Measurements from ENCODE around the gene ZFHX3.

ZFHX3 gene, protein sequence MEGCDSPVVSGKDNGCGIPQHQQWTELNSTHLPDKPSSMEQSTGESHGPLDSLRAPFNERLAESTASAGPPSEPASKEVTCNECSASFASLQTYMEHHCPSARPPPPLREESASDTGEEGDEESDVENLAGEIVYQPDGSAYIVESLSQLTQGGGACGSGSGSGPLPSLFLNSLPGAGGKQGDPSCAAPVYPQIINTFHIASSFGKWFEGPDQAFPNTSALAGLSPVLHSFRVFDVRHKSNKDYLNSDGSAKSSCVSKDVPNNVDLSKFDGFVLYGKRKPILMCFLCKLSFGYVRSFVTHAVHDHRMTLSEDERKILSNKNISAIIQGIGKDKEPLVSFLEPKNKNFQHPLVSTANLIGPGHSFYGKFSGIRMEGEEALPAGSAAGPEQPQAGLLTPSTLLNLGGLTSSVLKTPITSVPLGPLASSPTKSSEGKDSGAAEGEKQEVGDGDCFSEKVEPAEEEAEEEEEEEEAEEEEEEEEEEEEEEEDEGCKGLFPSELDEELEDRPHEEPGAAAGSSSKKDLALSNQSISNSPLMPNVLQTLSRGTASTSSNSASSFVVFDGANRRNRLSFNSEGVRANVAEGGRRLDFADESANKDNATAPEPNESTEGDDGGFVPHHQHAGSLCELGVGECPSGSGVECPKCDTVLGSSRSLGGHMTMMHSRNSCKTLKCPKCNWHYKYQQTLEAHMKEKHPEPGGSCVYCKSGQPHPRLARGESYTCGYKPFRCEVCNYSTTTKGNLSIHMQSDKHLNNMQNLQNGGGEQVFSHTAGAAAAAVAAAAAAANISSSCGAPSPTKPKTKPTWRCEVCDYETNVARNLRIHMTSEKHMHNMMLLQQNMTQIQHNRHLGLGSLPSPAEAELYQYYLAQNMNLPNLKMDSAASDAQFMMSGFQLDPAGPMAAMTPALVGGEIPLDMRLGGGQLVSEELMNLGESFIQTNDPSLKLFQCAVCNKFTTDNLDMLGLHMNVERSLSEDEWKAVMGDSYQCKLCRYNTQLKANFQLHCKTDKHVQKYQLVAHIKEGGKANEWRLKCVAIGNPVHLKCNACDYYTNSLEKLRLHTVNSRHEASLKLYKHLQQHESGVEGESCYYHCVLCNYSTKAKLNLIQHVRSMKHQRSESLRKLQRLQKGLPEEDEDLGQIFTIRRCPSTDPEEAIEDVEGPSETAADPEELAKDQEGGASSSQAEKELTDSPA (N-terminal part only)

DNA sequence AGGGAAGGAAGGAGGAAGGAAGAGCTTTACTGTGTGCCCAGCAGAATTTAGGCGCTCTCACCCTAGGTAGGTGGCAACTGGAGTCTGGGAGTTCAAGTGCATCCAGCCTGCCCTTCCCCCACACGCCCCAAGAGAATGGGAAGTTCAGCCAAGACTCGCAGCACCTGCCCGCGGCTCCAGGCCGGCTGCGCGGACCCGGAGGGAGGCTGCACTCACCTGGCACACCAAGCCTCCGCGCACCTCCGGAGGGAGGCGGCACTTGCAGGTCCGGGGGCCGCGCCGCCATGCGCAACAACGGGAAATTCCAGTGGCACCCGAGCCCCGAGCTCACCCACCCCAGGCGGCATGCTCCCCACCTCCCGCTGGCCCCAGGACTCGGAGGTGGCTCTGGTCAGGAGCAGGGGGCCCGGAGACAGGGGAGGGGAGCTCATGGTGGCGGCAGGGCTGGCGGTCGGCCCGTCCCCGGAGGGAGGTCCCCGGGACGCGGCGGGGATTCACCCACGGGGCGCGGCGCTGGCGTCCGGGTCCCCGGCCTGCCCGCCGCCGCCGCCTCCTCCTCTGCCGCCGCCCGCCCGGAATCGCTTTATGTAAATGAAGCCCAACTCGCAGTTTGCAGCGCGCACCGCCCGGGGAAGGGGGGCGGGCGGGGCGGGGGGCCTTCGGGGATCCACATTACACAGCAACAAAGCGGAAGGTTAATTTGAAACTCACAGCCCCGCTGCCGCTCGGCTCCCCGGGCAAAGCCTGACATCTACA is at the start of gene ZFHX3:
ZFHX3 (minus strand) TSS at position 593 of the 756 bp plus-strand sequence. CDS start 87,983 bp downstream, outside the sequence.
- DNase-seq (ENCODE audit: extremely low spot score): no peak
- no peak for TF ChIP-seq ZNF384 (IDR thresholded peaks at IDR 0.05)
- no peak for TF ChIP-seq SUZ12 (IDR thresholded peaks at IDR 0.05)
- POLR2A ChIA-PET: interaction anchor here (1.2 kb wide), 1 partner anchor 11 kb away, joined by 3 read pairs; no protein-coding TSS in a partner anchor
- CTCF ChIA-PET: no interaction called here

DNA sequence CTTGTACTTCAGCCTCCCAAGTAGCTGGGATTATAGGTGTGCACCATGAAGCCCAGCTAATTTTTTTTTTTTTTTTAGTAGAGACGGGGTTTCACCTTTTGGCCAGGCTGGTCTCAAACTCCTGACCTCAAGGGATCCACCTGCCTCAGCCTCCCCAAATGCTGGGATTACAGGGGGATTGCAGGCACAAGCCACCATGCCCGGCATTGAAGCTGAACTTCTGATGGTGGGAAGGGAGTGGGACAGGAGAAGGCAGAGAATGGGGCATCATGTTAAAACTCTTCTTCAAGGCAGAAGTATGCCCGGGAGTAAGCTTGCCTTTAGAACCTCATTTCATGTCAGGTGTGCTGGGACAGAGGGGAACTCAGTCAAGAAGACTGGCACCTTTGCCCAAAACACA is 48.6 kb upstream of the ZFHX3 start:
- DNase-seq (ENCODE audit: extremely low spot score): no peak
- CTCF ChIA-PET: no interaction called here
- POLR2A ChIA-PET: interaction anchor here (0.8 to 1.4 kb wide), 4 partner anchors 19 to 76 kb away, joined by 3 to 4 read pairs (median 4); no protein-coding TSS in a partner anchor
- no peak for TF ChIP-seq ELF4 (IDR thresholded peaks at IDR 0.05)
- no peak for TF ChIP-seq FOXA1 (IDR thresholded peaks at IDR 0.05)
- TF ChIP-seq FOXM1 (IDR thresholded peaks at IDR 0.05; ENCODE audit: borderline replicate concordance): no peak

DNA sequence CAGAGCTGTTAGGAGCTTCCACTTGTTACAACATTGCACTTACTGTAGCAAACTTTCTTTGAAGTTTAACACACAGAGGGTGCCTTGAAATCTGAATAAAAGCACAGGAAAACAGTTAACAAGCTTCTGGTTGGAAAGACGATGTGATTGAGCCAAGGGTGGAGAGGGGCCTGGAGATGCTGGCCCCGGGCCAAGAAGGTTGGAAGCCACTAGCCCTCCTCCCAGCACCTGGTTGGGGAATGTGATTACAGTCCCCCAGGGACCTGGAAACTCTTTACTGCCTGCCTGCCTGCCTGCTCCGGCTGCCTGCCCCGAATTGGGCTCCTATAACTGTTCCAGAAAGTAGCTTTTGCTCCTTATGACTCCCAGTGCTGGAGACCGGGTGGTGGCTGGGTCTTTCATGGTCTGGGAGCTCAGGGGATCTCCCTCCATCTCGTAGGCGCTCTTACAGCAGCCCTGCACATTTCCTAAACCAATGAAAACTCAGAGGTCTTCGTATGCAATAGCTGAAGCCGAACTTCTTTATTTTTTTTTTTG is 48.0 kb upstream of the ZFHX3 start:
- TF ChIP-seq ARNT (IDR thresholded peaks at IDR 0.05): no peak
- 0 out of 2 replicates have a peak, but pooled peaks have one; percentile 20 for TF ChIP-seq CTBP1 (IDR thresholded peaks at IDR 0.05; ENCODE audit: borderline replicate concordance)
- no peak for TF ChIP-seq L3MBTL2 (conservative IDR thresholded peaks at IDR 0.05)
- TF ChIP-seq SP1 (IDR thresholded peaks at IDR 0.05): no peak
- TF ChIP-seq SUZ12 (IDR thresholded peaks at IDR 0.05): no peak
- no peak for TF ChIP-seq LEF1 (IDR thresholded peaks at IDR 0.05; ENCODE audit: borderline replicate concordance)
- TF ChIP-seq TARDBP (IDR thresholded peaks at IDR 0.05): no peak
- ChIA-PET CTCF (interaction anchor here (0.7 kb wide), 1 partner anchor 81 kb away, joined by 10 read pairs; no protein-coding TSS in a partner anchor), POLR2A (interaction anchor here (0.8 to 1.5 kb wide), 6 partner anchors 10 to 76 kb away, joined by 3 to 5 read pairs (median 4); no protein-coding TSS in a partner anchor)
- peak; percentile 80 for DNase-seq (ENCODE audit: extremely low spot score)

DNA sequence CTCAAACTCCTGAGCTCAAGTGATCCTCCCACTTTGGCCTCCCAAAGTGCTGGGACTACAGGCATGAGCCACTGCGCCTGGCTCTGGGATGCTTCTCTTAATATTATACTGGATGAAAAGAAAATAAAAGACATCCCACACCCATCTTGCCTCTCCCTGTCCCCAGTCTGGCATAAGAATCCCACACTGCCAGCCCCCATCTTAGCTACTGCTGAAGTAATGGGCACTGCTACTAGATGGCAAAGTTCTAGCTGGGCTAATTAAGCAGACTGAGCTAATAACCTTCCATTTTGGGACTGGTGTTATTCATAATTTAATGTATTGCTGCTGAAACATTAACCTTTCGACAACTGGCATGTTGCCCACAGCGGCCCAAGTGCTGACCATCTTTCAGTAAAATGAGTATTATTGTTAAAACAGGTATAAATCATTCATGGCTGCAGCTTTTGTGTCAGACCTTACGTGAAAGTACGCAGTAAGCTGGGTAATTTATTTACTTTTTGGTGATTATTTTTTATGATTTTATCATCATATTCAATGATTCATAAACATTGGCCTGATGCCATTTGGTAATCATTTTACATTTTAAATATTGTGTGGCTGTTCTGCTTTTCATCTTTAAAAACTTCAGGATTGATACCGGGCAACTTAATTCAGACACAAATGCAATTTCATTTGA is 47.4 kb upstream of the ZFHX3 start:
- no peak for DNase-seq (ENCODE audit: extremely low spot score)
- ChIA-PET CTCF (interaction anchor here (0.5 to 0.7 kb wide), 2 partner anchors 82 to 134 kb away, joined by 3 to 10 read pairs; no protein-coding TSS in a partner anchor), POLR2A (interaction anchor here (1.3 to 1.5 kb wide), 3 partner anchors 9 to 77 kb away, joined by 3 to 5 read pairs (median 3); no protein-coding TSS in a partner anchor)

DNA sequence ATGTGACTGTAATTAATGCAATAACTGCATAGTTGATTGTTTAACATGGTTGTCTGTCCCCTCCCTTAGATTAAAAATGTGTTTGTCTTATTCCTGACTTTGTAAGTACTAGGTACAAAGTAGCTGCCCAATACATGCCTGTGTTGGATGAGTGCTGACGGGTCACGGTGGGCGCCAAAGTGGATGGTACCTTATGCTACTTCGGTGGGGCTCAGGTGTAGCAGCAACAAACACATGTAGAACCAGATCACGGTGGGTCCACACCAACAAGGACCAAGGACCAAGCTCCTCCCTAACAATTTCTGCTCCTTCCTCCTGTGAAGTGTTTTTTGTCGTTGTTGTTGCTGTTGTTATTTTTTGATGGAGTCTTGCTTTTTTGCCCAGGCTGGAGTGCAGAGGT is 46.4 kb upstream of the ZFHX3 start:
- DNase-seq (ENCODE audit: extremely low spot score): no peak
- CTCF ChIA-PET: interaction anchor here (1.0 kb wide), 1 partner anchor 13 kb away, joined by 4 read pairs; no protein-coding TSS in a partner anchor
- TF ChIP-seq BHLHE40 (IDR thresholded peaks at IDR 0.05; ENCODE audit: borderline replicate concordance): no peak
- TF ChIP-seq SP1 (IDR thresholded peaks at IDR 0.05): no peak
- TF ChIP-seq HDGF (IDR thresholded peaks at IDR 0.05; ENCODE audit: borderline replicate concordance): no peak
- TF ChIP-seq L3MBTL2 (conservative IDR thresholded peaks at IDR 0.05): no peak
- TF ChIP-seq ZNF384 (IDR thresholded peaks at IDR 0.05): no peak
- POLR2A ChIA-PET: no interaction called here

More for the DNA sequence above, 47.4 kb upstream of the ZFHX3 start:
- TF ChIP-seq, protein P1, sequence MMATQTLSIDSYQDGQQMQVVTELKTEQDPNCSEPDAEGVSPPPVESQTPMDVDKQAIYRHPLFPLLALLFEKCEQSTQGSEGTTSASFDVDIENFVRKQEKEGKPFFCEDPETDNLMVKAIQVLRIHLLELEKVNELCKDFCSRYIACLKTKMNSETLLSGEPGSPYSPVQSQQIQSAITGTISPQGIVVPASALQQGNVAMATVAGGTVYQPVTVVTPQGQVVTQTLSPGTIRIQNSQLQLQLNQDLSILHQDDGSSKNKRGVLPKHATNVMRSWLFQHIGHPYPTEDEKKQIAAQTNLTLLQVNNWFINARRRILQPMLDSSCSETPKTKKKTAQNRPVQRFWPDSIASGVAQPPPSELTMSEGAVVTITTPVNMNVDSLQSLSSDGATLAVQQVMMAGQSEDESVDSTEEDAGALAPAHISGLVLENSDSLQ (IDR thresholded peaks at IDR 0.05): peak; percentile 72
- TF ChIP-seq TARDBP (IDR thresholded peaks at IDR 0.05): no peak

DNA sequence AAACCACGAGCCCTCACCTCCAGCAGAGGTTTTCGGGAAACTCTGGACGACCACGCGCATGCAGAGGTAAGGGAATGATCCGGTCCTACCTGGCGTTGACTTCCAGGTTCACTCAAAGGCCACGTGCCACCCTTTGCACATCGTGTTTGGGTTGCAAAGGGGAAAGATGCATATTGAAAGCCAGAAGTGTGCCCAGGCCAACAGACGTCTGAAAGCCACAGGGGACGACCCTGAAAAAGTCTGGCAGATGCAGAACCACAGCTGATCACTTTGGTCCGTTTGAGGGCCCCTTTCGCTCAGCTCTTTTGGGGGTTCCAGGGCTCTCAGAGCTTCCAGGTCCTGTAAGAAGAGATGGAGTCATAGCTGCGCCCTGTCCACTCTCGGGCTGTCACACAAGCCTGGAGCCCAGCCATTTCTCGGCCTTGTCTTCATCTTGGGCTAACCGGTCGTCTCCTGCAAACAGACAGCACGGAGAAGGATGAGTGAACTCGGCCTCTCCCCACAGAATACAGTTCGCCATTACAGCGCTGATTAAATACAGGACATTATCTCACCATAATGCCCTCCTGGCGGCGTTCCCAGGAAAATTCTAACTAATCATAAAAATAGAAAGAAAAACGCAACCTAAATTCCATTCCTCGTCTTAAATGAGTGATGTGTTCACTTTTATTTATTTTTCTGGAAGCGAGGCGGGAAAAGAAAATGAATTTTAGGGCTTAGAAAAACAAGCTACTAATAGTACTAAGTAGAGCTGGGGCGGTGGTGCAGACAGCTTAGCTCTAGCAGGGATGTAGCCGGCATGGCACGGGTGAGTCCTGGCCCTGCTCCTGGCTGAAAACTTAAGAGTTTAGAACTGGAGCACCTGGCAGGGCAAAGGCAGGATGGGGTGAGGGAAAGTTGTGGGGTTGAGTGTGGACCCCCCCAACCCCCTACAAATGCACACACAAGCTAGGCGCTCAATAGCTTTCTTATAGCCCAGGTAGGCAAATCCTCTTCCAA is 45.5 kb upstream of the ZFHX3 start:
- ChIA-PET POLR2A (no interaction called here), CTCF (interaction anchor here (0.8 to 1.0 kb wide), 2 partner anchors 12 to 79 kb away, joined by 3 to 4 read pairs; no protein-coding TSS in a partner anchor)
- no peak for DNase-seq (ENCODE audit: extremely low spot score)
- TF ChIP-seq ZNF384 (IDR thresholded peaks at IDR 0.05): no peak
- no peak for TF ChIP-seq NFRKB (IDR thresholded peaks at IDR 0.05)
- no peak for TF ChIP-seq L3MBTL2 (conservative IDR thresholded peaks at IDR 0.05)
- no peak for TF ChIP-seq FOXA1 (IDR thresholded peaks at IDR 0.05)
- TF ChIP-seq, protein P1 (IDR thresholded peaks at IDR 0.05): no peak
- no peak for TF ChIP-seq BHLHE40 (IDR thresholded peaks at IDR 0.05; ENCODE audit: borderline replicate concordance)
- TF ChIP-seq SUZ12 (IDR thresholded peaks at IDR 0.05): no peak
- no peak for TF ChIP-seq CTBP1 (IDR thresholded peaks at IDR 0.05; ENCODE audit: borderline replicate concordance)
- no peak for TF ChIP-seq ELF4 (IDR thresholded peaks at IDR 0.05)
